AG09309 (cell line): ENCODE data around the gene FBXL4.

ENCODE experiments used
- DNase-seq: peaks from one replicate; pipeline ENCODE4 v3.0.0-alpha.2; 2010; ENCODE audit warnings: low read depth
- H3K4me3 ChIP-seq: 2 replicates; pipeline ENCODE4 v1.5.1; 2011; ENCODE audit warnings: mild to moderate bottlenecking, low read depth, low read length, moderate library complexity; ENCODE audit not compliant: control insufficient read depth
- TF ChIP-seq, protein P1 (sequence below): IDR thresholded peaks from 2 replicates; pipeline ENCODE4 v1.5.1; 2011; ENCODE audit warnings: mild to moderate bottlenecking, low read depth, low read length, inconsistent platforms; ENCODE audit not compliant: insufficient read depth, control insufficient read depth; ENCODE audit errors: missing control alignments

The FBXL4 gene

DNA sequence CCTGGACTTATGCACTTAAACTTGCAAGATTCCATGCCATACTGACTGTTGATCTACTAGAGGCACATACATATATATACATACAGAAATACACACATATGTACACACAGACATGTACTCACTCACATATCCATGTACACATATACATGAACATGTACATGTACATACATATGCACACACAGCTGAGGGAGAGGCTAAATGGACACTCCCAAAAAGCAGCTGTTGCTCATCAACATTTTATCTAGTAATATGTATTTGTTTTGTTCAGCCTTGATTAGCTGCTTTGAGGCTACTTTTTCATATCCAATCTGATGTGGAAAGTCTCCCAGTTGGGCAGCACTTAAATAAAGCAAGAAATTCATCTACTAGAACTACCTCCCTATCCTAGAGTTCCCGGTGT lies 33.7 kb upstream of the FBXL4 start:
- no peak overlapping the region for H3K4me3 ChIP-seq

DNA sequence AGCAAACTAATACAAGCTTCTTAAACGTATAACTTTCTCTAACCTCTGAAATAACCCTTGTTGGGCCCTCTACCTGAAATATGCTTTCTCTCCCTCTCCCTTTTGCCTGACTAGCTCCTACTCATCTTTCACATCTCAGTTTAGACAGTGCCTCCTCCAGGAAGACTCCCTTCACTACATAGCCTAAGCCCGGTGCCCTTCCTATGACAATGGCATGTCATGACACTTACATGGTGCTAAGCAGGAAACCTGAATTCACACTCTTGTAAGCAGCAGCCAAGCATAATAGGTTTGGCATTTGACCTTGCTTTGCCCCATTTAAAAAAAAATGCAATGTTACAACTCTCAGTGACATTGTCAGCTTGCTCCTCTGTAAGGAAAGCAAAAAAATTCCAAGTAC lies 33.1 kb upstream of the FBXL4 start:
- no peak overlapping the region for H3K4me3 ChIP-seq
- TF ChIP-seq, protein P1, sequence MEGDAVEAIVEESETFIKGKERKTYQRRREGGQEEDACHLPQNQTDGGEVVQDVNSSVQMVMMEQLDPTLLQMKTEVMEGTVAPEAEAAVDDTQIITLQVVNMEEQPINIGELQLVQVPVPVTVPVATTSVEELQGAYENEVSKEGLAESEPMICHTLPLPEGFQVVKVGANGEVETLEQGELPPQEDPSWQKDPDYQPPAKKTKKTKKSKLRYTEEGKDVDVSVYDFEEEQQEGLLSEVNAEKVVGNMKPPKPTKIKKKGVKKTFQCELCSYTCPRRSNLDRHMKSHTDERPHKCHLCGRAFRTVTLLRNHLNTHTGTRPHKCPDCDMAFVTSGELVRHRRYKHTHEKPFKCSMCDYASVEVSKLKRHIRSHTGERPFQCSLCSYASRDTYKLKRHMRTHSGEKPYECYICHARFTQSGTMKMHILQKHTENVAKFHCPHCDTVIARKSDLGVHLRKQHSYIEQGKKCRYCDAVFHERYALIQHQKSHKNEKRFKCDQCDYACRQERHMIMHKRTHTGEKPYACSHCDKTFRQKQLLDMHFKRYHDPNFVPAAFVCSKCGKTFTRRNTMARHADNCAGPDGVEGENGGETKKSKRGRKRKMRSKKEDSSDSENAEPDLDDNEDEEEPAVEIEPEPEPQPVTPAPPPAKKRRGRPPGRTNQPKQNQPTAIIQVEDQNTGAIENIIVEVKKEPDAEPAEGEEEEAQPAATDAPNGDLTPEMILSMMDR = no peak
- DNase-seq = no peak

More for the DNA sequence above, 33.7 kb upstream of the FBXL4 start:
- TF ChIP-seq, protein P1 = no peak
- no peak for DNase-seq

DNA sequence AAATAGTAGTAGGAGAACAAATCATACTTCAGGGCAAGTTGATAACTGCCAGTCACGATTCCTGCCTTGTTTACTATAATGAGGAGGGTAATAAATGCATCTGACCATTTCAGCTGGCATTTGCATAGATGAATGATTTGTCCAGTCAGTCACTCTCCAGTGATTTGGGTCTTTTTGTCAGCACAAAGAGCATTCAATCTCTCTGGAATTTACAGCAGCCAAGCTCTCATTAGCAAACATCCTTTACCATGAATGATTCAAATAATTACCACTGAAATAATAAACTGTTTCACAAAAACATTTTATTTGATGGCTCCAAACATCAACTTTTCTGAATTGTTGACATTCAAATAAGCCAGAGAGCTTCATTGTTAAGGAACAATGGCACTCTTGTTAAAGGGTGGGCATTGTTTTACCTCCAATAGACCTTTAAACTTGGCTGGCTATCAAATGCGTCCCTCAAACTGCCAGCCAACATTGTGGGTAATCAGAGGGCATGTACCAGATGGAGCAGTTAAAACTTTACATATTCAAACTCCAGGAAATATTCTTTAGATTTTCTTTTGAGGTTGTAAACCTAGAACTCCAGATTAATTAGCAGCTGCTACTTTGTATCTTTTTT lies 30.0 kb upstream of the FBXL4 start:
- H3K4me3 ChIP-seq = no peak overlapping the region
- TF ChIP-seq, protein P1 = no peak
- DNase-seq = no peak

- TF ChIP-seq, protein P1 = no peak
- no peak overlapping the region for H3K4me3 ChIP-seq
- no peak for DNase-seq
These were observed 29.1 kb upstream of the FBXL4 start for GRCh38 chr6:98976674-98977385.

DNA sequence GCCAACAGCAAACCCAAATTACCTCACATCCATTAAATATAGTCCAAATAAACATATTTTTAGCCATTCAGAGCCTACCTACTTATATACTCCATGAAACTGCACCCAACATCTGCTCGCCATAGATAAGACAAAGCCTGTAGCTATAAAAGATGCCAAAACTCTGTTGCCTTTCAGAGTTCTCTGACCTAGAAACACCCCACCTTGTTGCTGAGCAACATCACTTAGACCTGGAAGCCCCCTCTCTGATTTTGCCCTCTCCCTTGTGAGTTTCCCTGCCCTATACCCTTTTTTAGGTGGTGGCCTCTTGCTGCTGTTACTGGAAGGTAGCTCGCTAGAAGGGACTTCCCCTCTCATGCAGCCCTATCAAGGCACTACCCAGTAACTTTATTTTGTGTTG lies 27.7 kb upstream of the FBXL4 start:
- TF ChIP-seq, protein P1 = no peak
- H3K4me3 ChIP-seq = no peak overlapping the region
- no peak for DNase-seq

DNA sequence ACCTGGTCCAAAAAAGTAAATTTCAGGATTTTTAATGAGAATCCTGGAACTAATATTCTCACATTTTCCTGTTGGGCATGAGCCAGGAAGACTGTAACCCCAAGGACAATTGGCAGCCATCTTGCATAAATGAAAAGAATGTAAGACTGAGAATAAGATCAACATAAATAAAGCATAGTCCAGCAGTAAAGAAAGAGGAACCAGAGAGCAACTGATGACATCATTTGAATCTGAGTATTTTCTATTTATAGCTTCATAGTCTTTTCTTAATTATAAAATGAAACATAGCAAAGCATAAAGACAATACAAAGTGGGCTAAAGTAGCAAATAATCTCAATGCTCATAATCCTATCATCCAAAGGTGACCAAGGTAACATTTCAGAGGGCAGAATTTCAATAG lies 26.6 kb upstream of the FBXL4 start:
- no peak for DNase-seq
- TF ChIP-seq, protein P1 = no peak
- H3K4me3 ChIP-seq = no peak overlapping the region

GRCh38 chr6:98973571-98973970 lies 25.8 kb upstream of the FBXL4 start:
- DNase-seq = no peak
- H3K4me3 ChIP-seq = no peak overlapping the region
- TF ChIP-seq, protein P1 = no peak
